Fibroblast of mammary gland (primary cell): ENCODE data around the gene SPRR2G.
"Not testable (repeated sequence)": the region's sequence is repeated elsewhere in the genome, so short reads cannot be mapped to it uniquely, and the experiment has no call there.

Experiments used
- DNase-seq: peaks from one replicate; pipeline ENCODE4 v3.0.0-alpha.2; 2010; ENCODE audit warnings: low read depth
- H3K4me3 ChIP-seq: 2 replicates; pipeline ENCODE4 v1.5.1; 2011; ENCODE audit warnings: low read depth, mild to moderate bottlenecking, low read length, moderate library complexity; ENCODE audit not compliant: control insufficient read depth
- CTCF ChIP-seq: conservative IDR thresholded peaks from 2 replicates; pipeline ENCODE4 v1.5.1; 2011; ENCODE audit warnings: low read depth, low read length, inconsistent platforms; ENCODE audit not compliant: control insufficient read depth, insufficient read depth

The SPRR2G gene

DNA sequence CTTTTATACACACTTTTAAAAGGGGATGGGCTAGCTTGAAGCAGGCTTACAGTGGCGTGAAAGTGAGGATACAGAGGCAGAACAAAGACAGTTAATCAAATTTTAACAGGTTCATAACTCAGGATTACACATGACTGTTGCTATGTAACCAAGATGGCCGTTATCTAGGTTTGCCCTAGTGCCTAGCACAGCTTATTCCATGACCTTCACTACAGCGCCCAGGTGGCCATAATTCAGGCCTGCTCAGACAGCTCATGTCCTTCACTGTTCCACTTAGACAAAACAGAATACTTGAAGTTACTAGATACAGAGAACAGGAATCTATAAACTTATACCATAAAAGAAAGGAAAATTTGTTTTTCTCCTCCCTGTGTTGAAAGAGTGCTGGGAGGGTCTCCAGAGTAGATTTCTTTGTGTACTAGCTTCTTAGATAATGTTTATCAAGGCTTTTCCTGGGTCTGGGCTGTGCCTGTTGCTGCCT, 31.2 kb downstream of the SPRR2G start:
- no peak for TF ChIP-seq CTCF
- DNase-seq = no peak
- H3K4me3 ChIP-seq = no peak overlapping the region

DNA sequence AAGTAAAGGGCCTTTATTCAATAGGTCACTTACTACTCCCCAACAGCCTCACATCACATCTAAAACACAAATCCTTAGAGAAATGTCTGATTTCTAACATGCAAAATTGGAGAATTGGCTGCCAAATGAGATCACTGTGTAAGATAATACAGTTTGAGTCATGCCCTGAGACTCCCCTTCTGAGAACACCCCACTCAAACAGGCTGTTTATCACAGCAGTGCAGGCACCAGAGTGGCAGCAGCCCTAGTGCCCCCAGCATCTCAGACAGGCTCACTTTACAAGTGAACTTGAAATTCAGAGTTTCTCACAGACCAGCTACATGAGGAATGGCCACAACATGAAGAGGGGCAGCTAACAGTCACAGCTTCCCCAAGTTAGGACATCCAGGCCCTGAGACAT, 35.4 kb downstream of the SPRR2G start:
- not testable (repeated sequence) for H3K4me3 ChIP-seq, DNase-seq

GRCh38 chr1:153113416-153113815, 37.3 kb downstream of the SPRR2G start, which contains the start of gene SPRR2F:
Gene SPRR2F, minus strand, starts transcription at chr1:153113516. Its CDS starts 783 bp downstream, at chr1:153112733.
- no peak within 1 kb of the TSS for H3K4me3 ChIP-seq
- TF ChIP-seq CTCF = no peak
- DNase-seq = no peak

- not testable (repeated sequence) for DNase-seq, H3K4me3 ChIP-seq
Measured at GRCh38 chr1:153112454-153112853, 38.2 kb downstream of the SPRR2G start.

DNA sequence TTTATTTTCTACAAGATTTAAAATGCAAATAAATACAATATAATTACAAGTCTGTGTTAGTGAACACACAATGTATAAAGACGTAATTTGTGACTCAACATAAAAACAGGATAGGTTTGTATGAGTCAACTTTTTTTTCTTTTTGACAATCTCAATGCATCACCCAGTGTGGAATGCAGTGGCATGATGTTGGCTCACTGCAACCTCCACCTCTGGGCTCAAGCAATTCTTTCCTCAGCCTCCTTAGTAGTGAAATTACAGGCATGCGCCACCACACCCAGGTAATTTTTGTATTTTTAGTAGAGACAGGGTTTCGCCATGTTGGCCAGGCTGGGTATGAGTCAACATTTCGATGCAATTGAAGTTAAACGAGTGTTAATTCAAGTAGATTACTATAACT, 50.4 kb downstream of the SPRR2G start:
- no peak overlapping the region for H3K4me3 ChIP-seq
- no peak for TF ChIP-seq CTCF
- no peak for DNase-seq
